Esophagus muscularis mucosa (tissue), 4 donors: ENCODE measurements around the gene NELFCD. TPM values are rescaled to one million over a fixed set of nuclear protein-coding genes. Genes with fewer than 3 reads are reported as not detected.

ENCODE experiments used
- DNase-seq: peaks from one replicate; pipeline ENCODE4 v3.0.0-alpha.2; 2017; ENCODE audit errors: extremely low spot score
- H3K27ac ChIP-seq, 4 donors: fragments of 200-600 bp; sonication (generic); replicated peaks in 1 of 4; 1 replicate in 3 of 4; 2 replicates in 1 of 4; pipeline ENCODE4 v1.5.1; 2016 to 2019; ENCODE audit warnings: mild to moderate bottlenecking in 1 of 4
- H3K27me3 ChIP-seq, 4 donors: fragments of 200-600 bp; sonication (generic); one replicate each; pipeline versions ENCODE4 v1.5.1 to v1.6.0; 2016 to 2019
- H3K36me3 ChIP-seq, 4 donors: fragments of 200-600 bp; sonication (generic); one replicate each; pipeline ENCODE4 v1.5.1; 2016 to 2019
- H3K4me1 ChIP-seq, 4 donors: fragments of 200-600 bp; sonication (generic); one replicate each; pipeline ENCODE4 v1.5.1; 2016 to 2019
- H3K4me3 ChIP-seq, 4 donors: fragments of 200-600 bp; sonication (generic); 1 replicate in 2 of 4; 2 replicates in 2 of 4; pipeline ENCODE4 v1.5.1; 2016 to 2019; ENCODE audit warnings: mild to moderate bottlenecking in 4 of 4, moderate library complexity in 1 of 4
- H3K9me3 ChIP-seq, 4 donors: fragments of 200-600 bp; sonication (generic); 1 replicate in 3 of 4; 2 replicates in 1 of 4; pipeline ENCODE4 v1.5.1; 2016 to 2019
- EP300 ChIP-seq: sonication (generic); formaldehyde crosslinking; IDR thresholded peaks from one replicate; pipeline ENCODE4 v1.6.1; 2017; ENCODE audit warnings: antibody characterized with exemption
- POLR2A ChIP-seq: fragments of 450-650 bp; IDR thresholded peaks from one replicate; pipeline ENCODE4 v1.6.1; 2017; ENCODE audit warnings: antibody characterized with exemption, moderate library complexity, mild to moderate bottlenecking, low read depth
- POLR2AphosphoS5 ChIP-seq, 2 donors: sonication (generic); formaldehyde crosslinking; IDR thresholded peaks; one replicate each; pipeline ENCODE4 v1.6.1; 2017; ENCODE audit warnings: antibody characterized with exemption in 2 of 2
- WGBS: methylation state at CpG from one replicate; pipeline ENCODE4 v1.1.5; 2018; 5-methylcytosine and 5-hydroxymethylcytosine counted together
- intact Hi-C: fragments of 100-400 bp; cut with DNase I; formaldehyde crosslinking; loops from one replicate; pipeline ENCODE4 v1.15.1; 2023
- total RNA-seq, 4 donors: library from RNA; depleted of rRNA; stranded (reverse); fragments of >200 nt; gene quantifications; one replicate each; pipeline versions ENCODE4 v1.1.0 to v1.2.1, GENCODE V29; 2016
- TF ChIP-seq, protein P1 (sequence below), 3 experiments: fragments of 200-600 bp in 2 of 3; fragments of 450-650 bp in 1 of 3; sonication (generic) in 2 of 3; IDR thresholded peaks; one replicate each; pipeline ENCODE4 v1.5.1; 2017 to 2019; ENCODE audit warnings: antibody characterized with exemption in 3 of 3, mild to moderate bottlenecking in 2 of 3, moderate library complexity in 1 of 3

NELFCD gene
- total RNA-seq, 4 donors from 2014 or later: 30.5 to 41.5 (median 34.9) TPM

DNA sequence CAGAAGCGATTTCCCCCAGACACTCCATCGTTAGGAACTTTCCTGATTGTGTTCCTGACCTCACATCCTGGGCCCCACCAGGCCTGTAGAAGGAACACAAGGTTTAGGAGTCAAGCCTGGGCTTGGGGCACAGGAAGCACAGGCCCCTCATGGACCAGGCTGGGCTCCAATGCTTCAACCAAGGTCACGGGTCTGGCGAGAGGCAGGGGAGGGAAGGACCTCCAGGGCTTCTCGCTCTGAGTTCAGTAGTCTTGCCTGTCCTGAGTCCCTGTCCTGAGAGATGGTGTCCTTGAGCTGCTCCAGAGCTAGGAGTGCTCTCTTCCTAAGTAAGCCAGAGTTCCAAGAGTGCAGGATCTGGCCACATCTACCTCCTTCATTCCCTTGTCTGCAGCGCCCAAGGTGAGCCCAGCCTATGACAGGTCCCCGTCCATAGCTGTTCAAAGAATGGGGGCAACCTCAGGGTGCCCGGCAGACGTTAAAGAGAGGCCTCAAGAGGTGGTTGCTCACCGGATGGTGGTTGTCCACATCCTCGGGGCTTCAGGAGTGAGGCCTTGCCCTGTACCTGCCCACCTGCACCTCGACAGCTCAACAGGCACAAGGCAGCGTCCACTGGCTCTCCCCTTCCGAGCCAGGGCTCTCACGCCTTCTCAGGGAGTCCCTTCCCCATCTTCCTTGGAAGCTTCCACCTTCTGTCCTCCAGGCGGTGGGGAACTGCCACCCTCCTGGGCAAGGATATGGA lies 36.6 kb downstream of the NELFCD start:
- 92% methylated on average over 9 of the region's 16 CpGs for WGBS
- Histone ChIP-seq H3K27me3 (no peaks in the 10 kb centered on the region), H3K36me3 (peaks cover under 1 to 11% (median 4%) of the 10 kb centered on the region in 4 donors), H3K27ac (no peak overlapping the region), H3K4me3 (no peak overlapping the region), H3K9me3 (no peaks in the 10 kb centered on the region), H3K4me1 (peaks cover 4 to 12% (median 11%) of the 10 kb centered on the region in 4 donors)
- intact Hi-C loops: no loop called here
- DNase-seq: no peak
- no peak for TF ChIP-seq POLR2A
- no peak for TF ChIP-seq EP300
- TF ChIP-seq, protein P1, sequence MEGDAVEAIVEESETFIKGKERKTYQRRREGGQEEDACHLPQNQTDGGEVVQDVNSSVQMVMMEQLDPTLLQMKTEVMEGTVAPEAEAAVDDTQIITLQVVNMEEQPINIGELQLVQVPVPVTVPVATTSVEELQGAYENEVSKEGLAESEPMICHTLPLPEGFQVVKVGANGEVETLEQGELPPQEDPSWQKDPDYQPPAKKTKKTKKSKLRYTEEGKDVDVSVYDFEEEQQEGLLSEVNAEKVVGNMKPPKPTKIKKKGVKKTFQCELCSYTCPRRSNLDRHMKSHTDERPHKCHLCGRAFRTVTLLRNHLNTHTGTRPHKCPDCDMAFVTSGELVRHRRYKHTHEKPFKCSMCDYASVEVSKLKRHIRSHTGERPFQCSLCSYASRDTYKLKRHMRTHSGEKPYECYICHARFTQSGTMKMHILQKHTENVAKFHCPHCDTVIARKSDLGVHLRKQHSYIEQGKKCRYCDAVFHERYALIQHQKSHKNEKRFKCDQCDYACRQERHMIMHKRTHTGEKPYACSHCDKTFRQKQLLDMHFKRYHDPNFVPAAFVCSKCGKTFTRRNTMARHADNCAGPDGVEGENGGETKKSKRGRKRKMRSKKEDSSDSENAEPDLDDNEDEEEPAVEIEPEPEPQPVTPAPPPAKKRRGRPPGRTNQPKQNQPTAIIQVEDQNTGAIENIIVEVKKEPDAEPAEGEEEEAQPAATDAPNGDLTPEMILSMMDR (IDR thresholded peaks at IDR 0.05): no peak
- no peak for TF ChIP-seq POLR2AphosphoS5 (IDR thresholded peaks at IDR 0.05)

DNA sequence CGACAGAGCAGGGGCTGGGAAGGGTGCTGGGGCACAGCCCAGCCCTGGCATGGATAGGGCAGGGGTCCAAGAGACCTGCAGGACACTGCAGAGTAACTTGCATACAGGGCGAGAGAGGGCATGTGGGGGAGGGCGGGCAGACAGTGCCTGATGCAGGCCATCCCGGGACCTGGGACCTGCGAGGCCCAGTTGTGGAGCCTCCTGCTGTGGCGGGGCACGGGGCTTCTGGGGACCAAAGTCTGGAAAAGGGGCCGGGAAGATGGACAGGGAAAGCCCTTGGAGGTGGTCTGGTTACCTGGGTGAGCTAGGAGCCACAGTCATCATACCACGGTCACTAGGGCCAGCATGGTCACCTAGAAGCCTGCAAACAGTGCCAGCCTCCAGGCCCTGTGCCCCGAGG lies 37.8 kb downstream of the NELFCD start:
- Histone ChIP-seq H3K9me3 (no peaks in the 10 kb centered on the region), H3K27me3 (no peaks in the 10 kb centered on the region), H3K27ac (no peak overlapping the region), H3K4me3 (no peak overlapping the region), H3K4me1 (peaks cover 4 to 12% (median 11%) of the 10 kb centered on the region in 4 donors), H3K36me3 (peaks cover 5 to 20% (median 15%) of the 10 kb centered on the region in 4 donors)
- no peak for DNase-seq
- TF ChIP-seq POLR2AphosphoS5 (IDR thresholded peaks at IDR 0.05): no peak
- 95% methylated on average over 10 of the region's 10 CpGs for WGBS
- intact Hi-C loops: no loop called here

DNA sequence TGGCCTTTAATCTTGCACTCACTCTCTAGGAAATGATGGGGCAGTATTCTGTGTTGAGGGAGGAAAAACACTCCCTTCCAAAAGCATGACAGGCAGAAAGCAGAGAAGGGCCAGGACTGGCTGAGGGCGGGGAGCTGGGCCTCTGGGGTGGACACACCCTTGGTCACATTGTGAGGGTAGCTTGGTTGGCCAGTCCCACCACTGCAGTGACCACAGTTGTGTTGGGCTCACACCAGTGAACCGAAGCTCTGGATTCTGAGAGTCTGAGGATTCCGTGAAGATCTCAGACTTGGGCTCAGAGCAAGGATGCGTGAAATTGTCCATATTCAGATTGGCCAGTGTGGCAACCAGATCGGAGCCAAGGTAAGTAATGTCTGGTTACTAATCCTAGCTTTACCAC lies 38.2 kb downstream of the NELFCD start, which contains the start of gene TUBB1:
Gene TUBB1, plus strand, starts transcription at position 213 of the 400 bp plus-strand sequence. Its CDS starts 94 bp downstream, at position 307.
- H3K27me3 ChIP-seq: no peaks in the 10 kb centered on the region
- peaks cover 9 to 24% (median 19%) of the 10 kb centered on the region in 4 donors for H3K36me3 ChIP-seq
- TF ChIP-seq POLR2A (no peak), EP300 (no peak), POLR2AphosphoS5 (IDR thresholded peaks at IDR 0.05) (no peak)
- TF ChIP-seq, protein P1 (IDR thresholded peaks at IDR 0.05): no peak
- intact Hi-C loops: no loop called here
- no peaks in the 10 kb centered on the region for H3K9me3 ChIP-seq
- no peak within 1 kb of the TSS for H3K27ac ChIP-seq
- no peak for DNase-seq
- 98% methylated on average over 5 of the region's 5 CpGs for WGBS
- peaks cover 4 to 12% (median 11%) of the 10 kb centered on the region in 4 donors for H3K4me1 ChIP-seq
- no peak within 1 kb of the TSS for H3K4me3 ChIP-seq

DNA sequence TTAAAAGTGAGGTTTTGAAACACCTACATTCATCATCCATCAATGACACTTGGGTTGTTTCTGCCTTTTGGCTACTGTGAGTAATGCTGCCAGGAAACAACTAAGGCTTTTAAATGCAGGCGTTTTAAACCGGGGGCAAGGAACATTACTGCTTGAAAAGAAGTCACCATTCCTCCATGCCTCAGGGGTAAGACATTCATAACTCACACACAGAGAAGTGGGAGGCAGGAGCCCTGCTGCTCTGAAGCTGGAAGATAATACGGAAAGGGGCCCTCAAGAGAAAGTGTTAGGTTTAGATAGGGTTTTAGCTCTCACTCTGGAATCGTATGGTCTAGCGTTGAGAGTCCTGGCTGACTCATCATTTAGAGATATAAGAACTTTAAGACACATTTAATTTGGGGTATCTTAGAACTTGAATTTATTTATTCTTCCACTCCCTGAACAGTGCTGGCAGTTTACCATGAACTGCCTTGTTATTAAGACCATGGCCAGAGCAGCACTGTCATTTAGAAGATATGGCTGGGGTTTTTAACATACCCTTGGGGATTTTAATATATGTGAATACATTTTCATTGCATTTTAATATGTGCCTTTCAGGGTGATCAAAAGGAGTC lies 40.0 kb downstream of the NELFCD start:
- H3K27ac ChIP-seq: no peak overlapping the region
- H3K27me3 ChIP-seq: no peaks in the 10 kb centered on the region
- no peak for TF ChIP-seq POLR2A
- TF ChIP-seq, protein P1 (IDR thresholded peaks at IDR 0.05): no peak
- no peak for TF ChIP-seq POLR2AphosphoS5 (IDR thresholded peaks at IDR 0.05)
- TF ChIP-seq EP300: no peak
- peaks cover 4 to 12% (median 7%) of the 10 kb centered on the region in 4 donors for H3K4me1 ChIP-seq
- intact Hi-C loops: no loop called here
- DNase-seq: no peak
- 39% methylated on average over 5 of the region's 5 CpGs for WGBS
- no peak overlapping the region for H3K4me3 ChIP-seq
- H3K9me3 ChIP-seq: no peaks in the 10 kb centered on the region
- peaks cover 21 to 42% (median 37%) of the 10 kb centered on the region in 4 donors for H3K36me3 ChIP-seq

DNA sequence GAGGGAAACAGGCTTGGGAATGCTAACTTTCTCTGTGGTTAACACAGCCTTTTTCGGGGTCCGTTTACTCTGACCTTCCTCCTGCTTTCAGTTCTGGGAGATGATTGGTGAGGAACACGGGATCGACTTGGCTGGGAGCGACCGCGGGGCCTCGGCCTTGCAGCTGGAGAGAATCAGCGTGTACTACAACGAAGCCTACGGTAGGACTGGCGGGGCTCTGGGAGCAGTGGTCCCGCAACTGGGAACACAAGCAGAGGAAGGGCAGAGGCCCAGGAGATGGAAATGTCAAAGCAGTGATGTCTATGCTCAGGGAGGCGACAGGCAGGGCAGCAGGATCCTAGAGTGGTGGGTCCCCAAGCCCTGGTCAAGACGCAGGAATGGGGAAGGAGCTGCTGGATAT lies 41.7 kb downstream of the NELFCD start:
- no peaks in the 10 kb centered on the region for H3K9me3 ChIP-seq
- intact Hi-C loops: no loop called here
- H3K27me3 ChIP-seq: no peaks in the 10 kb centered on the region
- no peak for DNase-seq
- H3K27ac ChIP-seq: no peak overlapping the region
- TF ChIP-seq EP300 (no peak), POLR2AphosphoS5 (IDR thresholded peaks at IDR 0.05) (no peak), POLR2A (no peak)
- TF ChIP-seq, protein P1 (IDR thresholded peaks at IDR 0.05): no peak
- 93% methylated on average over 15 of the region's 15 CpGs for WGBS
- H3K4me1 ChIP-seq: peaks cover 5 to 25% (median 17%) of the 10 kb centered on the region in 4 donors
- no peak overlapping the region for H3K4me3 ChIP-seq
- peaks cover 21 to 59% (median 48%) of the 10 kb centered on the region in 4 donors for H3K36me3 ChIP-seq
